Uterus (tissue), 4 donors: Measurements from ENCODE around the gene TWNK. TPM values are rescaled to one million over a fixed set of nuclear protein-coding genes. Genes with fewer than 3 reads are reported as not detected.

Experiments
- DNase-seq, 2 donors: peaks; one replicate each; pipeline ENCODE4 v3.0.0-alpha.2; 2019 to 2020
- H3K27ac ChIP-seq, 2 donors: fragments of 200-600 bp; sonication (generic); 1 replicate in 1 of 2; 2 replicates in 1 of 2; pipeline ENCODE4 v1.5.1; 2016 to 2018
- H3K27me3 ChIP-seq, 2 donors: fragments of 200-600 bp; sonication (generic); one replicate each; pipeline ENCODE4 v1.5.1; 2018 to 2019; ENCODE audit warnings: control low read depth in 1 of 2
- H3K36me3 ChIP-seq, 2 donors: fragments of 200-600 bp; sonication (generic); one replicate each; pipeline ENCODE4 v1.5.1; 2019; ENCODE audit warnings: control low read depth in 1 of 2
- H3K4me1 ChIP-seq, 2 donors: fragments of 200-600 bp; sonication (generic); one replicate each; pipeline ENCODE4 v1.5.1; 2018 to 2019; ENCODE audit warnings: control low read depth in 1 of 2
- H3K4me3 ChIP-seq, 2 donors: fragments of 200-600 bp; sonication (generic); 1 replicate in 1 of 2; 2 replicates in 1 of 2; pipeline ENCODE4 v1.5.1; 2018 to 2019; ENCODE audit warnings: mild to moderate bottlenecking in 1 of 2
- H3K9me3 ChIP-seq, 2 donors: fragments of 200-600 bp; sonication (generic); one replicate each; pipeline ENCODE4 v1.5.1; 2019; ENCODE audit warnings: control low read depth in 1 of 2
- CTCF ChIP-seq, 4 experiments: fragments of 200-600 bp in 2 of 4; fragments of 450-650 bp in 2 of 4; sonication (generic) in 2 of 4; IDR thresholded peaks; one replicate each; pipeline ENCODE4 v1.5.1; 2016 to 2019; ENCODE audit warnings: antibody characterized with exemption in 4 of 4, mild to moderate bottlenecking in 2 of 4, moderate library complexity in 1 of 4
- POLR2A ChIP-seq, 2 donors: fragments of 450-650 bp; IDR thresholded peaks; one replicate each; pipeline ENCODE4 v1.6.1; 2016; ENCODE audit warnings: antibody characterized with exemption in 2 of 2, mild to moderate bottlenecking in 1 of 2, moderate library complexity in 1 of 2
- intact Hi-C: fragments of 100-400 bp; cut with DNase I; formaldehyde crosslinking; loops from one replicate; pipeline ENCODE4 v1.15.1; 2023; ENCODE audit warnings: low total_unique reads
- total RNA-seq, 4 donors: library from RNA; depleted of rRNA in 3 of 4; stranded (reverse); fragments of >200 nt in 3 of 4; gene quantifications; one replicate each; pipeline versions ENCODE4 v1.1.0 to v1.2.4, GENCODE V29; 2014 to 2023
- donor health status: DM: yes; HTN: yes; CAD: no.

TWNK gene
- total RNA-seq, 4 donors from 2014 or later: 0.51 to 11.8 (median 6.2) TPM

GRCh38 chr10:101007915-101008822 lies 20.8 kb downstream of the TWNK start:
- intact Hi-C loops: no loop called here

GRCh38 chr10:101008823-101009423 lies 21.6 kb downstream of the TWNK start:
- Histone ChIP-seq H3K27ac (peak overlapping the region in 1 of 2 donors; percentile 61), H3K27me3 (no peaks in the 10 kb centered on the region), H3K4me1 (peaks cover 4 to 6% of the 10 kb centered on the region in 2 donors), H3K9me3 (no peaks in the 10 kb centered on the region), H3K4me3 (no peak overlapping the region), H3K36me3 (no peaks in the 10 kb centered on the region)
- TF ChIP-seq POLR2A (IDR thresholded peaks at IDR 0.05) (no peak), CTCF (IDR thresholded peaks at IDR 0.05) (no peak)
- intact Hi-C loops: no loop called here
- DNase-seq: no peak

More at GRCh38 chr10:101007915-101008822, 20.8 kb downstream of the TWNK start:
- Histone ChIP-seq H3K9me3 (no peaks in the 10 kb centered on the region), H3K36me3 (no peaks in the 10 kb centered on the region), H3K27me3 (no peaks in the 10 kb centered on the region), H3K4me3 (no peak overlapping the region), H3K27ac (peak overlapping the region; percentile 61 to 71), H3K4me1 (peaks cover 4 to 6% of the 10 kb centered on the region in 2 donors)
- TF ChIP-seq POLR2A (IDR thresholded peaks at IDR 0.05): no peak
- no peak for TF ChIP-seq CTCF (IDR thresholded peaks at IDR 0.05)
- DNase-seq: no peak

- peaks cover 4 to 6% of the 10 kb centered on the region in 2 donors for H3K4me1 ChIP-seq
These were observed 23.0 kb downstream of the TWNK start for GRCh38 chr10:101010329-101010728.

GRCh38 chr10:101011517-101012423 lies 24.4 kb downstream of the TWNK start:
- peaks cover 4 to 6% of the 10 kb centered on the region in 2 donors for H3K4me1 ChIP-seq
- TF ChIP-seq POLR2A (IDR thresholded peaks at IDR 0.05): no peak
- TF ChIP-seq CTCF (IDR thresholded peaks at IDR 0.05): no peak

More at GRCh38 chr10:101010329-101010728, 23.0 kb downstream of the TWNK start:
- H3K36me3 ChIP-seq: no peaks in the 10 kb centered on the region
- no peaks in the 10 kb centered on the region for H3K27me3 ChIP-seq
- H3K27ac ChIP-seq: no peak overlapping the region
- no peak overlapping the region for H3K4me3 ChIP-seq
- H3K9me3 ChIP-seq: no peaks in the 10 kb centered on the region
- TF ChIP-seq CTCF (IDR thresholded peaks at IDR 0.05) (no peak), POLR2A (IDR thresholded peaks at IDR 0.05) (no peak)
- DNase-seq: no peak
- intact Hi-C loops: no loop called here

More at GRCh38 chr10:101011517-101012423, 24.4 kb downstream of the TWNK start:
- Histone ChIP-seq H3K27ac (peak overlapping the region; percentile 13 to 60), H3K27me3 (no peaks in the 10 kb centered on the region), H3K9me3 (no peaks in the 10 kb centered on the region), H3K36me3 (no peaks in the 10 kb centered on the region), H3K4me3 (no peak overlapping the region)
- DNase-seq: no peak
- intact Hi-C loops: no loop called here
